GM21360 (cell line): ENCODE data around the gene PLIN1.

ENCODE experiments used
- ATAC-seq: cut with Tn5 transposase; IDR thresholded peaks from one replicate; pipeline ENCODE4 v1.9.1; 2021; ENCODE audit warnings: mild to moderate bottlenecking, moderate library complexity; ENCODE audit not compliant: unreplicated experiment

The PLIN1 gene

DNA sequence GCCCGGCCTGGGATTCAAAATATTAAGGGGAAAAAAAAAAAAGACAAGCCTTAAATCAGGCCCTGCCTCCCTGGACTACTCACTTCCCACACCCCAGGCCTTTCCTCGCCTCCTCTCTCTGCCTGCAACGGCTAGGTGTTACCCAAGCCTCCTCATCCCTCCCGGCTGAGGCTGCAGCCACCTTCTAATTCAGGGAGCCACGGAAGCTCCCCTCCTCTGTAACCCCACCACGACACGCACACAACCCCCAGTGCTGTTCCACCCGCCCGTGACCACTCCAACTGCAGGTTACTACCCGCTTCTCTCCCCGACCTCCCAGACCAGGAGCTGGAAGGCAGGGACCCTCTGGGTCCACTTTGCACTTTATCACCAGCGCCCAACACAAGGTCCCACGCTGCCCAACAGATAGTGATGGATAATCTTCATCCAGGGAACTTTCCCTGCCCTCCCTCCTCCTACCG lies 24.8 kb downstream of the PLIN1 start:
- no peak for ATAC-seq

DNA sequence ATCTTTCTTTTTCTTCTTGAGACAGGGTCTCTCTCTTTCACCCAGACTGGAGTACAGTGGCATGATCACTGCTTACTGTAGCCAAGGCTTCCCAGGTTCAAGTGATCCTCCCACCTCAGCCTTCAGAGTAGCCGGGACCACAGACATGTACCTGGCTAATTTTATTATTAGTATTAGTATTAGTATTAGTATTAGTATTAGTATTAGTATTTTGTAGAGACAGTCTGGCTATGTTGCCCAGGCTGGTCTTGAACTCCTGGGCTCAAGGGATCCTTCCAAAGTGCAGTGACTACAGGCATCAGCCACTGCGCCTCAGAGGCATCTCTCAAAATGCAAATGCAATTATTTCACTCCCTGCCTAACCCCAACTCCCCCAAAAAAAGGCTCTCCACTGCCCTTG lies 25.6 kb downstream of the PLIN1 start:
- ATAC-seq = no peak

DNA sequence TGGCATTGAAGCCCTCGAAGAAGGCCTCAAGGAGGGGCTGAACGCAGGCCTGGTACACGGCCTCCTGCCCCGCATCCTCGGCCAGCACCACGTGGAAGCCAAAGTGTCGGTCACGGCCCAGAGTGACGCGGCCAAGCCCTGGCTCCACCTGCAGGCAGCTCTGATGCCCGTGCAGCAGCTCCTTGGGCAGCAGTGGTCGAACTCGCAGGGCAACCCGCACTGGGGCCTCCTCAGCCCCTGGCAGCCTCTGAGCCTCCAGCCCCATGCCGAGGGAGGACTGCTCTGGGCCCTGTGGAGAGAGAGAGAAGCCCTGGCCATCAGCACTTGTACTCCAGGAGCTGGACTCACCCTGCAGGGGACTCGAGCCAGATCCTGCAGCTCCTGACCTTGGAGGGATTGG lies 26.5 kb downstream of the PLIN1 start:
- ATAC-seq = no peak

DNA sequence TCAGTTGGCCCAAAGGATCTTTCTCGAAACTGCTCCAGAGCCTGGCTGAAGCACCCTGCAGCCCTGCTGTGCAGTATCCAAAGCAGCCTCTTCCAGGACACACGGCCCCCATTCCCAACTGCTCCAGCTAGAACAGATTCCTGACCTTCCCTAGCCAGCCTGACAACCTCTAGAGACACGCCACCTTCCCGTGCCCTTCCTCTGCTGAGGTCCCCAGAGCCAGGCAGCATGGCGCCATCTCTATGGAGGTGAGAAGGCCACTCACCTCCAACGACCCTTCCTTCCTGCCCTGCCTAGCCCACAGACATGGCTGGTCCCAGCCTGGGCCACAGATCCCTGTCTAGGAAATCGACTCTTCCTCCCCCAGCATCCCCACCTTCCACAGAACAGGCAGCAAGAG lies 27.0 kb downstream of the PLIN1 start:
- ATAC-seq = no peak

DNA sequence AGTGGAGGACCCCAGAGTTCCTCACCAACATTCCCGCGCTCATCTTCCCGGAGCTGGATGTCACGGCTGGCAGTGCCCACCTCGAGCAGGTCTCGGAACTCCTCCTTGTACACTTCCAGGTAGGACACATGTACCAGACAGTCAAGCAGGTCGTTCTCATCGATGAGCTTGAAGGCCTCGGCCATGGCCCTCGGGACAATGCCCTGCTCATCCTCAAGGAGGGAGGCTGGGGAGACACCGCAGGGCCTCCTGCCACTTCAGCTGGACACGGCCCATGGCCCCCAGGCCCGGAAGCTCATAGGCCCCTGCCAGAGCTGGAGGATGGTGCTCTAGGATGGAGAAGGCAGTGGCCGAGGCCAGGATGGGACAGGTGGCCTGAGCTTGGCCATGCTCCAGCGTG lies 29.5 kb downstream of the PLIN1 start:
- ATAC-seq = no peak

DNA sequence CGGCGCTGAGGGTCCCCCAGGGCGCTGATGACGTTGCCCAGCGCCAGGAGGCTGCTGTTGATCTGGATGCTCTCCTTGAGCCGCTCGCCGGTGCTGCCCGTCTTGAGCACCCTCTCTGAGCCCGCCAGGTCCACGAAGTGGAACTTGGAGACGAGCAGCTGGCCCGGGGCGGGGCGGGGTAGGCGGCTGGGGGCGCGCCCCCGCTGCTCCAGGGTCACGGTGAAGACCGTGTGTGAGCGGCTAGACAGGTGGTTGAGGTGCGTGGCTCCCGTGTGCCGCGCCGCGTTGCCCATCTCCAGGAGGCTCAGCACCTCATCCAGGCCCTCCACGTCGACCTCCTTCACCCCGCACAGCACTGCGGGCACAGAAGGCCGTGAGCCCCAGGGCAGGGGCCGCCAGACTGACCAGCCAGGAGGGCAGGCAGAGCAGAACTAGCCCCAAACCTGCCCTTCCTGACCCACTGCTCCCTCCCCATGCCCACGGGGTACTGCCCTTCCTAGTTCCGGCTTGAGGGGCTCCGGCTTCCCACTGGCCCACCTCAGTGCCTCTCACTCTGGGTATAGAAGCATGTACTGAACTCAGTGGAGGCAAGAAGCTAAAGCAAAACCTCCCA lies 30.0 kb downstream of the PLIN1 start:
- no peak for ATAC-seq

DNA sequence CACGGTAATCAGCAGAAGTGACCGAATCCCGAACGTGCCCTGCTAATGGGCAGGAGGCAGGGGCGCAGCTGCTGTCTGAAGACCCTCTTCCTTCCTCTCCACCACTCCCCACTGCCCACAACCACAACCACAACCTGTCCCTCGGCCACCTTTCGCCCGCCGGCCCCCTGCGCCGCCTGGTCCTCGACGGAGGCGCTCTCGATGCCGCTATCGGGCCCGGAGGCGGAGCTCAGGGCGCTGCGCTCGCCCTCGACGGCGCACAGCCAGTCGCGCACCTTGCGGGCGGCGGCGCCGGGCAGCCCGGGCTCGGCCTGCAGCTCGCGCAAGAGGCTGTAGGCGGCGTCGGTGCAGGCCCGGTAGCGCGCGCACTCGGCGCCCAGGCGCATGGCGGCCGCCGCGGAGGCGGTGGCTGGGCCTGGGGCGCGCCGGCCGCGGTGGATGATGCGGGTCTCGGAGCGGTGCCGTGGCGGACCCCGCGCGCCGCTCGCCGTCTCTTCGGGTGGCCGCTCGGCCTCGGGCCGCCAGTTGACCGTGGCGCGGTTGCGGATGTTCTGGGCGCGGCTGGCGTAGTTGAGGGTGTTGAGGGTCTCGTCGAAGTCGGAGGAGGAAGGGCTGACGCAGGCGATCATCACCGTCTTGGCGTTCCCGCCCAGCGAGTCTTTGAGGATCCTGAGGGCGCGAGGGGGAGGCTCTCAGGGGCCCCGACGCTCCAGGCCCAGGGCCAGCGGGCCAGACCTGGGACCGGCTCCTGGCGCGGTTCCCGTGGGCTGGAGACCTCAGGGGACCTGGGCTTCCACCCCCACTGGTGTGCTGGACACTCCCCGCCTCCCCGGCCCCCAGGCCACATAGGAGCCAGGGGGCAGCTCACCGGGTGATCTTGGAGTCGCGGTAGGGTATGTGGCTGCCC lies 30.8 kb downstream of the PLIN1 start:
- ATAC-seq = no peak

DNA sequence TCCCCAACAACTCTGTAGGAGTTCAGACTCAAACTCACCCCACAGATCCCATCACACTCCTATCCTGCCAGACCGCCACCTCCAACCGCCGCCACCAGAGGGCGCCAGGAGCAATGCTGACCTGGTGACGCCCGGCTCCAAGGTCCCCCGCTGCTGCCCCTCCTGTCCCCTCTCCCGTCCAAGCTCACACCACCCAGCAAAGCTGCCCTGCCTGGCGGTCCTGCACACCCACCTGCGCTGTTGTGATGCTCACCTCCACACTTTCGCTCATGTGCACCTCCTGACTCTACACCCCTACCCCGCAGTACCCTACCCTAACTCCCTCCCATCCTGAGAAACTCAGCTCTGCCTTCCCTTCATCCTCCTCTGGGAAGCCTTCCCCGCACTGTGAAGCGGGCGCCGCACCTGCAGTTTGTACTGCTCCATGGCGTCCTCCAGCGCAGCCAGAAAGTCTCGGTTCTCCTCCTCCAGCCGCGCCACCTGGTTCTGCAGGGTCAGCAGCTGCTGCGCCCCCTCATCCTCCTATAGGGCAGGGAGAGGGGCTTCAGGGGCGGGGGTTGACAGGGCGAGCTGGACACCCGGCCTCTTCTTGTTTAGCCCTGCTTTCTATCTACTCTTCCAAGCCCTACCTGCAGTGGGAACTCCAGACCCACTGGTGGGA lies 31.8 kb downstream of the PLIN1 start:
- ATAC-seq = no peak

DNA sequence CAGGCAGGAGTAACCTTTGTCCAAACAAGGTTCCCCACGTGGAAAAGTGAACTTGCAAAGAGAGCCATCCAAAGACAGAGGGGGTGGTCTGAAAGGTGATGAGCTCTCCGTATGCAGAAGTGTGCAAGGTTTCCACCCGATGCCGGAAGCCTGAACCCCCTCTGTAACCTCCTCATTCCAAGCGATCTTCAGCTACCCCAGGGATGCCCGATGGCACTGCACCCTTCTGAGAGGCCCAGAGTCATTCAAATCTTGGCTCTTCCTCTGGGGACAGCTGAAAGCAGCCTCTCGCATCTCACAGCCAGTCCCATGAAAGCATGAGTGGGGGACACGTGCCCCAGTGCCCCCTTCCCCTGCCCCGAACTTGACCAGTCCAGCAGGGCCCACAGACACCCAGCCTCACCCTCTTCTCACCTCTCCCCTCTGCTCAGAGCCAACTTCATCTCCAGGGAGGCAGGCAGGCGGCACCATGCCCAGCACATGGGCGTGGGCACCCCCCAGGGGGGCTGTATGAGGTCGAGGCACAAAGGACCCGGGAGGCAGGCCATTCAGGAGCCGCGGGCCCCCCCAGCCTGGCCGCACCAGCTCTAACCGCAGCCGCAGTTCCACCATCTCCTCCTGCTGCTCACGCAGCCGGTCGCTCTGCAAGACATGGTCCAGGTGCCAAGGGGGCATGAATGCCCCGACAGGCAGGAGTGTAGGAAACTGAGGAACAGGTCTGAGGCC lies 32.6 kb downstream of the PLIN1 start:
- no peak for ATAC-seq

DNA sequence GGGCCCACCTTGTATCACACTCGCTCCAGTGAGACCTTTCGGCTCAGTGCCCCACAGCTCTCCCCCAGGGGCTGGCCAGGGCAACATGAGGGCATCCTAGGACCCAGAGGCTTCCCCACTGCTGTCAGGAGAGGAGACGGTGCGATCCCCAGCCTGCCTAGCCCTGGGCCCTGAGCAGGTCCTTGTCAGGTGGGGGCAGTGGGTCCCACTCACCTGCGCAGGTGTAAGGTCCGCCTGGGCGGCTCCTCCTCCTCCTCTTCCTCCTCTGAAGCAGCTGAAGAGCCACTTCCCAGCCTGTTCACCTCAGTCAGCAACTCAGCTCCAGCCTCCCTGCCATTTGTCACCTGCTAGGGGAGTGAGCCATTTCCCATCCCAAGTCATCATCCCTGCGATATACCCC lies 33.5 kb downstream of the PLIN1 start:
- no peak for ATAC-seq

DNA sequence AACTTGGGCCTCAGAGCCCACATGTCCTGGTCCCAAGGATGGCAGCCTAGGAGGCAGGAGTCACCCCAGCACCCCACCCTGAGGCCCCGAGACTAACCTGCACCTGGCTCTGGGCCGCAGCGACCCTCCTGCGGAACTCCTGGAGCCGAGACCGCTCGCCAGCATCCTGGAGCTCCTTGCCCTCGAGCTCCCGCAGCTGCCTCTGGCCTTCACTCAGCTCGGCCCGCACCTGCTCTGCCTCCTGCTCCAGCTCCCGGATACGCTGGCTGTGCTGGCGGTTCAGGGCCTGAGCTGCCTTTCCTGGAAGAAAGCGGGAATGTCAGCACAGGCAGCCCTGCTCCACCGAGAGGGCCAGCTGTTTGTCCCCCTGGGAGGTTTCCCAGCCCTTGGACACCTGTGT lies 37.1 kb downstream of the PLIN1 start:
- ATAC-seq = no peak

DNA sequence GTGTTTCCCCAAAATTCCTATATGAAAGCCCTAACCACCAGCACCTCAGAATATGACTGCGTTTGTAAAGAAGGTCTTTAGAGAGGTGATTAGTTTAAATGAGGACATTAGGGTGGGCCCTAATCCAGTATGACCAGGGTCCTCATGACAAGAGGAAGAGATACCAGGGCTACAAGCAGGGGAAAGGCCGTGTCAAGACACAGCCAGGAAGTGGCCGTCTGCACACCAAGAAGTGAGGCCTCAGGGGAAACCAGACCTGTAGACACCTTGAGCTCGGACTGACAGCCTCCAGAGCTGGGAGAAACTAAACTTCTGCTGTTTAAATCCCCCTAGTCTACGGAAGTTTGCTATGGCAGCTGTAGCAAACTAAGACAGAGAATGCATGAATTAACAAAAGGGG lies 38.1 kb downstream of the PLIN1 start:
- no peak for ATAC-seq

DNA sequence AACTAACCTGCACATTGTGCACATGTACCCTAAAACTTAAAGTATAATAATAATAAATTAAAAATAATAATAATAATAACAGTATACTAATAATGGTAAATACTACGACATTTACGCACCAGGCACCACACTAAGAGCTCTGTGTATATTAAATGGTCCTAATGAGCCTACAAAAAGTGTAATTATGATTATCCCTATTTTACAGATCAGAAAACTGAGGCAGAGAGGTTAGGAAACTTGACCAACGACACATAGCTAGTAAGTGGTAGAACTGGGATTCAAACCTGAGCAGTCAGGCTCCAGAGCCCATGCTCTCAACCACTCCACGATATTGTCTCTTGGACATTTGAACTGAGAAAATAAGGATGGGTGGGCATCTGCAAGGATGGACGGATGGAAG lies 38.9 kb downstream of the PLIN1 start:
- ATAC-seq = no peak

DNA sequence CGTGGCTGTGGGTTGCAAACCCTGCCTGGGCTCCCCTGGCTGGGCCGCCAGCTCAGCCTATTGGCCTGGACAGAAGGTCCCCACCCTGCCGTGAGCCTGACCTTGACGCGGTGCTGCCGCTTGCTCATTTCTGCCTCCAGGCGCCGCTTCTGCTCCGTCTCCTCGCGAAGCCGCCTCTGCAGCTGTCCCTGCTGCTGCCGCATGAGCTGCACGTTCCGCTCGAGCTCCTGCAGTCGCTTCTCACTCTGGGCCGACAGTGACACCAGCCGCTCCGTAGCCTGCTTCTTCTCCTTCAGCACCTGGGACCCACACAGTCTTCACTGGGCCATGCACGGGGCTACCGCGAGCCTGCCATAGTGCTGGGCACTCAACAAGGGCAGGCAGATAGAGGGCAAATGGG lies 45.6 kb downstream of the PLIN1 start:
- ATAC-seq = no peak

DNA sequence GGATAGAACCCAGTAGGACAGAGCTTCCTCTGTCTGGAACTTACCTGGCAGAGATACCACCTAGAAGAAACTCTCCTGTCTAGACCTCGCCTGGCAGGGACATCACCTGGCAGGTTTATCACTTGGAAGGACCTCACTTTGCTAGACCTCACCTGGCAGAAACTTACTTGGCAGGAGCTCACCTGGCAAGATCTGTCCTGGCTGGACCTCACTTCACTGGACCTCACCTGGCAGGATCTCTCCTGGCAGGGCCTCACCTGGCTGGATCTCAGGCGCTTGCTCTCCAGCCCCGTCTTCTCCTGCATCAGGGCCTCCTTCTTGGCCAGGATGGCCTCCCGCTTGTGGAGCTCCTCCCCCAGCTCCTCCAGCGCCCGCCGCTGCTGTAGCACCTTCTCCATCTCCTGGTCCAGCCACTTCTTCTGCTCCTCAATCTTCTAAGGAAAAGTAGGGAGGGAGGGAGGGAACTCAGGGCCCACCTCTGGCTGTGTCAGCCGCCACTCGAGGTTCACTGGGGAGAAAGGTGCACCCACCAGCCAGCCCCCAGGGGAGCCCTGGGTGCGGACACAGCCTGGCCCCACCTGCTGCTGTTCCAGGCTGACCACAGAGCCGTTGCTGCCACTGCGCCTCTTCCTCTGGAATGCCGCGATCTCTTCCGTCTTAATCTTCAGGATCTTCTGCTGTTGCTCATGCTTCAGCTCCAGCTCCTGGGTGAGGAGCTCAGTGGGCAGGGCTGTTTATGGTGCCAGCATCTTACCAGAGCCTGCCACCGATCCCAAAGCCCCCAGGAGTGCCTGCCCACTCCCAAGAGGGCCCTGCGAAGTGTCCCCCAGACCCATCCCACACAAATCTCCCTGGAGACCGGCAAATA lies 46.4 kb downstream of the PLIN1 start:
- no peak for ATAC-seq

DNA sequence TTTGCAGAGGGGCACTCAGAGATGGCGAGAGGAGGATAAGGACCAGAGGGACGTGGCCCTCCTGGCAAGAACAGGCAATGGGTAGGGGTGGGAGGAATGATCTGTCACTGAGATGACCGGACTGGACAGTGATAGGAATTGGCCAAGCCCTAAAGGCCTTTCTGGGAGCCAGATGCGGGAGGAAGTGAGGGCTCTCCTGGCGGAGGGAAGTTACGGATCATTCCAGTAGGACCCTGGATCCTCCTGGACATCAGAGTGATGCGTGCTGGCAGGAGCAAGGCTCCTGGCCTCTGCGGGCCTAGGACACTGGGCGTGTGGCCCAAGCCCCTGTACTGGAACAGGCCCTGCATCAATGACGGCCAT lies 47.3 kb downstream of the PLIN1 start:
- ATAC-seq = no peak

DNA sequence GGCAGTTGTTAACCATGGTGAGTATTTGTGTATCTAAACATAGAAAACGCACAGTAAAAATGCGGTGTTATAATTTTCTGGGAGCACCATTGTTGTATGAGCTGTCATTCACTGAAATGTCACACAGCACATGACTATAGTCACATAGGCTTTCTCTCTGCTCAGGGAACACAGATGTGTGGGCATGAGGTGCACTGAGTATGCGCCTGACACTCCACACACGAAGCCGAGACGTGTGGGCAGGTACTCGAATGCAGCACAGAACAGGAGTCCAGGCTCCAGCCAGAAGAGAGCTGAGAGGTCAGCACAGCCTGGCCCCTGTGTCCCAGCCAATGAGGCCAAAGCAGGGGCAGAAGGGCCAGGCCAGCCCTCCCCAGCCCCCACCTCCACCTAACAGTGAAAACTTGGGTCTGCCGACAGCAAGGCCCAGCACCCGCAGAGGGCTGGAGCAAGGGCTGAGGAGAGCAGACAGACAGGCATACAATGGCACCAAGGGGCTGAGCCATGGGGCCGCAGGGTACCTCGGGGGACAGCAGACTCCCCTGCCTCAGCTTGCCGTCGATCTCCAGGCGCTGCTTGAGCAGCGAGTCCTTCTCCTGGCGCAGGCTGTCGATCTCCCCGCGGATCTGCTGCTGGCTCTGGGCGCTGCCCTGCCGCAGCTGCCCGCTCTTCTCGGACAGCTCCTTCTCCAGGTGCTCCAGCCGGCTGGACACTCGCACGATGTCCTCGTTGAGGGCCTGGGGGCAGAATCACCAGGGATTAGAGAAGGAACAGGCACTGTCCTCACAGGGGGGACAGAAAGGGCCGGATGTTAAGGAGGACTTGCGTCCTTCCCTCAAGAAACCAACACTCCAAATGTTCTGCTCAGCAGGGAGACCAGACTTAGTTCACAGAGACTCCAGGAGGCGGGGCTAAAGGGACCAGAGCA lies 47.9 kb downstream of the PLIN1 start:
- ATAC-seq = no peak

DNA sequence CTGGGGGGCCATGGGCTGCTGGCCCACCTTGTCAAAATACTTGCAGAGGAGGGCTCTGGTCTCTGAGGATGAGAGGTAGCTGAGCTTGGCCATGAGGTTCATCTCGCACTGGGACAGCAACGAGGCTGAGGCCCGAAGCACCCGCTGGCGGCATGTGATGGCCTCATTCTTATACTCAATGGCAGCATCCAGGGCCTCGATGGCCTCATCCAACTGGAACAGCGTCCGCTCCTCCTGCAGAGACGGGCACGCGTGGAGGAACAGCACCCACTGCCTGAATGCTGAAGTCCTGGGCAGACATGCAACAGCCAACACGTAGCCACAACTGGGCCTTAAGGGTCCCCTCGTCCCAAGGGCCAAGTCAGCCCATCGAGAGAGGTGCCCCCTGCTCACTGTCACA lies 48.9 kb downstream of the PLIN1 start:
- ATAC-seq = no peak

DNA sequence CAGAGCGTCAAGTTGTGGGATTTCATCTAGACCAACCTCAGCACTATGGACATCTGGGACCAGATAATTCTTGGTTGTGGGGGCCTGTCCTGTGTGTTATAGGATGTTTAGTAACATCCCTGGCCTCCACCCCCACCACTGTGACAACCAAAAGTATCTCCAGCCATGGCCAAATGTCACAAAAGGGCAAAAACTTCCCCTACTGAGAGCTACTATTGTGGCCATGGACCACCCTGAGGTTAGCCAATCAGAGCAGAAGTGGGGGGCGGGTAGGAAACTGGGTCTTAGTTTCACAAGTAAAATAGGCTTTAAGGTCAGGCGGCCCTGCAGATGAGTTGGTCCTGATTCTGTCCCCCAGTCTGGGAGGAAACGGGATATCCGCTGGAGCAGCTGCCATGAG lies 49.3 kb downstream of the PLIN1 start:
- no peak for ATAC-seq
